Lower lobe of right lung (tissue), 2 donors: Measurements from ENCODE around the gene BMAL1. TPM values are rescaled to one million over a fixed set of nuclear protein-coding genes. Genes with fewer than 3 reads are reported as not detected.
"Not testable (repeated sequence)": the region's sequence is repeated elsewhere in the genome, so short reads cannot be mapped to it uniquely, and the experiment has no call there.

Experiments
- ATAC-seq, 2 donors: fragments of 200-7000 bp; cut with Tn5 transposase; one replicate each; pipeline ENCODE4 v1.9.1; 2020 to 2022; ENCODE audit warnings: mild to moderate bottlenecking in 2 of 2, moderate library complexity in 2 of 2
- DNase-seq: peaks from one replicate; pipeline ENCODE4 v3.0.0-alpha.2; 2020
- H3K27ac ChIP-seq: fragments of 200-600 bp; one replicate; pipeline ENCODE4 v1.8.0; 2022
- H3K27me3 ChIP-seq: fragments of 200-600 bp; one replicate; pipeline ENCODE4 v1.8.0; 2022; ENCODE audit warnings: low read depth
- H3K36me3 ChIP-seq: fragments of 200-600 bp; one replicate; pipeline ENCODE4 v1.8.0; 2022; ENCODE audit warnings: mild to moderate bottlenecking
- H3K4me1 ChIP-seq: fragments of 200-600 bp; one replicate; pipeline ENCODE4 v1.8.0; 2022
- H3K4me3 ChIP-seq: fragments of 200-600 bp; one replicate; pipeline ENCODE4 v1.8.0; 2022; ENCODE audit warnings: mild to moderate bottlenecking
- H3K9me3 ChIP-seq: fragments of 200-600 bp; one replicate; pipeline ENCODE4 v1.8.0; 2022
- intact Hi-C: fragments of 100-400 bp; cut with DNase I; formaldehyde crosslinking; loops from one replicate; pipeline ENCODE4 v1.11.0; 2022
- total RNA-seq: library from RNA; stranded (reverse); fragmentation: NEBNext Ultra II Directional; extraction: Animal tissue kit (Norgen Biotek cat#: 25700); gene quantifications from one replicate; pipeline ENCODE4 v1.2.1, GENCODE V29; 2021
- TF ChIP-seq, protein P1 (sequence below): fragments of 200-600 bp; IDR thresholded peaks from one replicate; pipeline ENCODE4 v1.8.0; 2022; ENCODE audit warnings: antibody characterized with exemption, mild to moderate bottlenecking
- donor health status: DM: no; HTN: yes; CAD: no; lungs with severe emphysema.

Gene BMAL1
- total RNA-seq, 1 donor from 2014 or later = 25.2 TPM

DNA sequence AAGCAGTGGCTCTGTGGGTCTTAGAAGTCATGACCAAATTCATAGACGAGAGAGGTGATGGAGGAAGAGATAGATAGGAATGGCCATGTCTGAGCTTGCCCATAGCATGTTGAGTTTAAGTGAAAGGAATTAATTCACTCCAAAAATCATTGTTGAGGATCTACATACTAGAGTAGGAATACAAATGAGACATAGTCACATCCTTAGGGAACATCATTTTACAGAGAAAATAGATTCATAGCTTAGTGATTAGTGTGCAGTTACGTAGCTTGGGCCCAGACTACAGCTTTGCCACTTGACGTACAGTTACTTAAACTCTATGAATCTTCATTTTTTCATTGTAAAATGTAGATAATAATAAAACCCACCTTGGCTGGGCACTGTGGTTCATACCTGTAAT lies 21.4 kb upstream of the BMAL1 start:
- intact Hi-C loops = no loop called here
- ATAC-seq = no peak

DNA sequence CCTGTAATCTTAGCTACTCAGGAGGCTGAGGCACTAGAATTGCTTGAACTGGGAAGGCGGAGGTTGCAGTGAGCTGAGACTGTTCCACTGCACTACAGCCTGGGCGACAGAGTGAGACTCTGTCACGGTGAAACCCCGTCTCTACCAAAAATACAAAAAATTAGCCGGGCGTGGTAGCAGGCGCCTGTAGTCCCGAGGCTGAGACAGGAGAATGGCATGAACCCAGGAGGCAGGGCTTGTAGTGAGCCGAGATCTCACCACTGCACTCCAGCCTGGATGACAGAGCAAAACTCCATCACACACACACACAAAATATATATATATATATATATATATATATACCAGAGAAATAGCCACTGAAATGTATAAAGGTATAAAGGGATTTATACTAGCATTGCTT lies 19.5 kb upstream of the BMAL1 start:
- intact Hi-C loops, ATAC-seq, DNase-seq, H3K4me3 ChIP-seq, H3K27me3 ChIP-seq, H3K36me3 ChIP-seq, H3K9me3 ChIP-seq, H3K27ac ChIP-seq: not testable (repeated sequence)
- peaks cover 27% of the 10 kb centered on the region for H3K4me1 ChIP-seq

More for the DNA sequence above, 21.4 kb upstream of the BMAL1 start:
- Histone ChIP-seq H3K4me3 (no peak overlapping the region), H3K27me3 (no peaks in the 10 kb centered on the region), H3K9me3 (no peaks in the 10 kb centered on the region), H3K27ac (no peak overlapping the region), H3K4me1 (peaks cover 16% of the 10 kb centered on the region), H3K36me3 (no peaks in the 10 kb centered on the region)
- TF ChIP-seq, protein P1, sequence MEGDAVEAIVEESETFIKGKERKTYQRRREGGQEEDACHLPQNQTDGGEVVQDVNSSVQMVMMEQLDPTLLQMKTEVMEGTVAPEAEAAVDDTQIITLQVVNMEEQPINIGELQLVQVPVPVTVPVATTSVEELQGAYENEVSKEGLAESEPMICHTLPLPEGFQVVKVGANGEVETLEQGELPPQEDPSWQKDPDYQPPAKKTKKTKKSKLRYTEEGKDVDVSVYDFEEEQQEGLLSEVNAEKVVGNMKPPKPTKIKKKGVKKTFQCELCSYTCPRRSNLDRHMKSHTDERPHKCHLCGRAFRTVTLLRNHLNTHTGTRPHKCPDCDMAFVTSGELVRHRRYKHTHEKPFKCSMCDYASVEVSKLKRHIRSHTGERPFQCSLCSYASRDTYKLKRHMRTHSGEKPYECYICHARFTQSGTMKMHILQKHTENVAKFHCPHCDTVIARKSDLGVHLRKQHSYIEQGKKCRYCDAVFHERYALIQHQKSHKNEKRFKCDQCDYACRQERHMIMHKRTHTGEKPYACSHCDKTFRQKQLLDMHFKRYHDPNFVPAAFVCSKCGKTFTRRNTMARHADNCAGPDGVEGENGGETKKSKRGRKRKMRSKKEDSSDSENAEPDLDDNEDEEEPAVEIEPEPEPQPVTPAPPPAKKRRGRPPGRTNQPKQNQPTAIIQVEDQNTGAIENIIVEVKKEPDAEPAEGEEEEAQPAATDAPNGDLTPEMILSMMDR = no peak
- no peak for DNase-seq

DNA sequence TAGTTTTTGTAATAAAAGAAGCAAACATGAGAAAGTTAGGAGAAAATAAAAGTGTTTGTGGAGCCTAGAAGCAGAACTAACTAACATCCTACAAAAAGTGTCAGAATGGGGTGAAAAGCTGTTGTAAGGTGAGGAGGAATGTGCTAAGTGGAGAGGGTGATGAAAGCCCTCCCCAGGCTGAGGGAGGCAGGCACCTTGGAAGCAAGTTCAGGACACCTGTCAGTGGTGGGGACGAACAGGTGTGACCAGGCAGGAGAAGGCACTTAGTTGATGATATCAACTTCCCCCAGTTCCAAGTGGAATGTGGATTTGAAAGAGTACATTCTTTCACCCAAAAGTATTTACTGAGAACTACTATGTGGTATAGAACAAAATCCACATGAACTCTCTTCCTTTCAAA lies 18.7 kb upstream of the BMAL1 start:
- no peaks in the 10 kb centered on the region for H3K9me3 ChIP-seq
- peaks cover 27% of the 10 kb centered on the region for H3K4me1 ChIP-seq
- no peak overlapping the region for H3K27ac ChIP-seq
- TF ChIP-seq, protein P1 = no peak
- DNase-seq (no peak), ATAC-seq (no peak)
- intact Hi-C loops = no loop called here
- no peak overlapping the region for H3K4me3 ChIP-seq
- H3K27me3 ChIP-seq = no peaks in the 10 kb centered on the region
- no peaks in the 10 kb centered on the region for H3K36me3 ChIP-seq

DNA sequence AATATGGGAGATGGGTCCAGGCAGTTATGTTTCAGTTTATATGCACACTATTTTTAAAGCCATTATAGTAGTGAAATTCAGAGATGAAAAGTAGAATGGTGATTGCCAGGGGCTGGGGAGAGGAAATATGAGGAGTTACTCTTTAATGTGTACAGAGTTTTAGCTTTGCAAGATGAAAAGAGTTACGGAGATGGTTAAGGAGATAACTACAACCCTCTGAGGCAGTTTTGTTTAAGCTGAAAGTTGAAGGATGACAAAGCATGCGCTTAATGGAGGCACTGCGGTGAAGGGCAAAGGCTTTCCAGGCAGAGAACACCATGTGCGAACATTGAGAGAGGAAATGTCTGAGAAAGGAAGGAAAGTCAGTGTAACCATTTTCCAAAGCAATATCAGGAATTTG lies 18.2 kb upstream of the BMAL1 start:
- ATAC-seq = no peak
- H3K27ac ChIP-seq = no peak overlapping the region
- no peak overlapping the region for H3K4me3 ChIP-seq
- DNase-seq = no peak
- H3K27me3 ChIP-seq = no peaks in the 10 kb centered on the region
- TF ChIP-seq, protein P1 = no peak
- H3K36me3 ChIP-seq = no peaks in the 10 kb centered on the region
- H3K9me3 ChIP-seq = no peaks in the 10 kb centered on the region
- intact Hi-C loops = no loop called here
- peaks cover 27% of the 10 kb centered on the region for H3K4me1 ChIP-seq

DNA sequence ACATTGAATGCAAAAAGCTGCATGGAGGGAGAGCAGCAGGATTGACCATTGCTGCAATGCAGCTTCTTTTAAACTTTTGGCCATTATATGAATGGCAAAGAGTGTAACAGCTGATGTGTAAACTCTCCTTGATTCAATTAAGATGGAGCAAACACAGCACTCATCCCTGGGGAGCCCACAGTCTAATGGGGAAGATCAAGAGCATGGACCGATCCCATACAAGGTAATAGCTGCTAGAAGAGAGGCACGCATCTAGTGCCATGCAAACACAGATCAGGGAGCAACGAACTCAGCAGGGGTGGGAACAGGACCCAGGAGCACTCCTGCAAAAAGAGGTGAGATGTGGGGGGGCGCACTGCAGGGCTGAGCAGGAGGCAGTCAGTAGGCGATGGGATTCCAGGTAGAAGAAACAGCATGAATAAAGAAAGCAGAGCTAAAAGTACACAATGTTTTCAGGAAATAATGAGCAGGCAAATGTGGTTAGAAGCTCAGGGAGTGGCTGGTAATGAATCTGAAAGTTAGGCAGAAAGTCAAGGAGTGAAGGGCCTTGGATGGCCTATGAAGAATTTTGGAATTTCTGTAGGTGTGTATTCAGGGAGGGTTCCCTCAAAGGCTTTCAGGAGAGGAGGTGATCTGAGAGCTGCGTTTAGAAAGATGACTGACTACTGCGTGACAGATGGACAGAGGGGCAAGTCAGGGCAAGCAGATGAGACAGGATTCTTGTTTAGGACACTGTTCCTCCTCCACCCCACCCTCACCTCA lies 17.2 kb upstream of the BMAL1 start:
- ATAC-seq = peak; percentile 64 to 70
- TF ChIP-seq, protein P1 = no peak
- Histone ChIP-seq H3K36me3 (no peaks in the 10 kb centered on the region), H3K4me1 (peaks cover 27% of the 10 kb centered on the region), H3K27ac (peak overlapping the region; percentile 57), H3K27me3 (no peaks in the 10 kb centered on the region), H3K9me3 (no peaks in the 10 kb centered on the region), H3K4me3 (no peak overlapping the region)
- intact Hi-C loops = no loop called here
- no peak for DNase-seq

DNA sequence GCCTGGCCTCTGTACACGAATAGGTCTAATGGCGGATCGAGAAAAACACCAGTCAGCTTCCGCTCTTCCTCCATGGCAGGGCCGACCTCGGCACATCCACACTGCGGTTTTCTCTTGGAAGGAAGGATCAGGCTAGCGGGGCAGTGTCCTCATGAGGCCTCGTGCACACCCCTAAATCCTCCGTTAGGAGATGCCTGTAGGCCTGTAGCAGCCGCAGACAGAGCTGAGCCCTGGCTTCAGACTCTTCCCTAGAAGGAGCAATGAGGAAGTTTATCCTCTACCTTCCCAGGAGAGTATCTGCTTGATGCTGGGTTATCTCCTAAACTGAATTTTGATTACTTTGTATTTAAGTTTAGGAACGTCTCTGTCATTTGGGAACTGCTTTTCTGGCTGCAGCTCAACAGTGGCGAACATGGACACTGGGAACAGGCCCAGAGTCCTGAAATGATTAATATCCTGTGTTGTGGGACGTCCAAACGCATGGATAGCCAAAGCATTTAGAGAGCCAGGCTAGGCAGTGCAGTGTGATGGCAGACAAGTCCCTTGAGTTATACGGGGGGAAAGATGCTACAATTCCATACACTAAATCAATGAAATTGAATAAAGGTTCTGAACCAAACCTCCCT lies 16.5 kb upstream of the BMAL1 start:
- peak; percentile 22 to 41 for ATAC-seq
- DNase-seq = no peak
- no peaks in the 10 kb centered on the region for H3K36me3 ChIP-seq
- H3K4me3 ChIP-seq = no peak overlapping the region
- H3K4me1 ChIP-seq = peaks cover 27% of the 10 kb centered on the region
- H3K27ac ChIP-seq = peak overlapping the region; percentile 57
- intact Hi-C loops = no loop called here
- H3K9me3 ChIP-seq = no peaks in the 10 kb centered on the region
- H3K27me3 ChIP-seq = no peaks in the 10 kb centered on the region
- TF ChIP-seq, protein P1 = no peak
